ENCODE data around the gene ZBTB37. TPM values are rescaled to one million over a fixed set of nuclear protein-coding genes. Genes with fewer than 3 reads are reported as not detected.
A peak's percentile ranks its signal among the peaks of the same experiment; 100 is the strongest.

ZBTB37 gene, protein sequence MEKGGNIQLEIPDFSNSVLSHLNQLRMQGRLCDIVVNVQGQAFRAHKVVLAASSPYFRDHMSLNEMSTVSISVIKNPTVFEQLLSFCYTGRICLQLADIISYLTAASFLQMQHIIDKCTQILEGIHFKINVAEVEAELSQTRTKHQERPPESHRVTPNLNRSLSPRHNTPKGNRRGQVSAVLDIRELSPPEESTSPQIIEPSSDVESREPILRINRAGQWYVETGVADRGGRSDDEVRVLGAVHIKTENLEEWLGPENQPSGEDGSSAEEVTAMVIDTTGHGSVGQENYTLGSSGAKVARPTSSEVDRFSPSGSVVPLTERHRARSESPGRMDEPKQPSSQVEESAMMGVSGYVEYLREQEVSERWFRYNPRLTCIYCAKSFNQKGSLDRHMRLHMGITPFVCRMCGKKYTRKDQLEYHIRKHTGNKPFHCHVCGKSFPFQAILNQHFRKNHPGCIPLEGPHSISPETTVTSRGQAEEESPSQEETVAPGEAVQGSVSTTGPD
- total RNA-seq (2012; rRNA removed) = 9.7 and 13.1 TPM in 2 replicates
- 0.92 and 1.0 TPM in 2 replicates for polyA plus RNA-seq (2012; rRNA removed)
- polyA plus RNA-seq (2012; cell fraction: cytosol; rRNA removed) = 0.09 and 0.22 TPM in 2 replicates
- 0.94 and 2.9 TPM in 2 replicates for polyA plus RNA-seq (2012; cell fraction: nucleus; rRNA removed; ENCODE audit: low replicate concordance)
- percentile 70 among the genes with signal in this experiment for Bru-seq, nascent RNA
- BruChase-seq, experiment 1, labeled RNA remaining after a 6-hour chase = percentile 69 among the genes with signal in this experiment
- BruChase-seq, experiment 2, labeled RNA remaining after a 2-hour chase = percentile 91 among the genes with signal in this experiment
- long read RNA-seq, partial matches to known transcripts = 0 of 2 reads
- long read RNA-seq, other reads (novel, unspliced or antisense) = 2 of 2 reads

DNA sequence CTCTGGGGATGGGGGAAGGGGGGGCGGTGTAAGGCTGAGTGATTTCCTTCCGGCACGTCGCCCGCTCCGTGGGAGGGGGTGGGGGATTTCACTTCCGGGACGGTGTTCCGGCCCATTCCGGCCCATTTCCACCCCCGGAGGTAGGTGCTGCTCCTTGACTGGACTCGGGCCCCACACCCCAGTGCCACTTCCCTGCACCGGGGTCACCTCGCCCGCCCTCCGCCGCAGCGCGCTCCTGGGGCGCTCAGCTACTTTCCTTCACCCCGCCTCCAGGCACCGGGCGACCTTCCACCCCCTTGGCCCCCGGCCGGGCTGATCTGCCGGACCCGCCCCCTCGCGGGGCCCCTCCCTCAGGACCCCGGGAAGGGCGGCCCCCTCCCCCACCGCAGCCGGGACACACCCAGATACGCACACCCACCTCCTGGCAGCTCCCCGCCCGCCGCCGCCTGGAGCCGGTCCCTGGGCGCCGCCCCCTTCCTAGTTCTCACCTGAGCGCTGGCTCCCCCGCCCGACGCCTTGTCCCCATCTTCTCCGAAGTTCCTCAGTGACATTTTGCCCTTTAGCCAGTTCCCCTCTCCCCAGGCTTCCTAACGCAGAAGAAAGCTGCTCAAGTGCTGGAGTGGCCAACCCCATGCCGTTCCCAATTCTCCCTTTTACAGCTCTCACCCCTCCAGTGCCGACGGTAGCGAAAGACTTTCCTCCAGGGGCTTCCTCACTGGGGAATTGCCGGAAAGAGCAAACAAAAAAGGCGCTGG lies at the start of gene ZBTB37:
Gene ZBTB37, plus strand, starts transcription at position 115 of the 755 bp plus-strand sequence. CDS start 1,846 bp downstream, outside the sequence.
- H3K27me3 ChIP-seq (ENCODE audit: control insufficient read depth, insufficient read depth, low read length) = no peaks in the 10 kb centered on the region
- dilution Hi-C loops (cut with HindIII; ENCODE audit: low sequenced_read_pairs, unreplicated experiment) = no loop called here
- intact Hi-C loops (cut with micrococcal nuclease) = loop anchor here (1.0 to 5.0 kb wide), 3 partner anchors 291 to 1121 kb away; partner anchors contain the start of gene RABGAP1L
- no TSS peak for BruUV-seq (replicated peaks)
- ATAC-seq (ENCODE audit: low read depth) (peak; percentile 52), DNase-seq (peak; percentile 38)
- peak within 1 kb of the TSS; percentile 58 for H4K5ac ChIP-seq (ENCODE audit: low read depth, low read length)
- no peak within 1 kb of the TSS for H2BK20ac ChIP-seq (ENCODE audit: low read depth, low read length)
- H3K4ac ChIP-seq (ENCODE audit: low read depth, low read length) = peak within 1 kb of the TSS; percentile 97
- TF ChIP-seq ELK1 (IDR thresholded peaks at IDR 0.05; ENCODE audit: borderline replicate concordance, low read depth, low read length) (no peak), MXI1 (IDR thresholded peaks at IDR 0.05; ENCODE audit: borderline replicate concordance, low read depth, low read length) (no peak; the same call in 1 of the 2 replicates), CHD1 (IDR thresholded peaks at IDR 0.05; ENCODE audit: low read depth, low read length) (no peak), SMC3 (IDR thresholded peaks at IDR 0.05; ENCODE audit: low read depth, low read length) (no peak), NFE2L2 (IDR thresholded peaks at IDR 0.05; ENCODE audit: low read depth, low read length) (no peak), BHLHE40 (IDR thresholded peaks at IDR 0.05; ENCODE audit: low read depth, low read length) (no peak), MAZ (IDR thresholded peaks at IDR 0.05; ENCODE audit: borderline replicate concordance, low read depth, low read length) (no peak), RFX5 (IDR thresholded peaks at IDR 0.05; ENCODE audit: low read depth, low read length) (no peak)
- peaks cover 43% of the 10 kb centered on the region for H4K20me1 ChIP-seq (ENCODE audit: insufficient read depth, low read length)
- in situ Hi-C loops (cut with MboI; ENCODE audit: low sequenced_read_pairs) = no loop called here
- no peak within 1 kb of the TSS for H2BK15ac ChIP-seq (ENCODE audit: low read depth, low read length)
- peak within 1 kb of the TSS; percentile 76 for H2BK5ac ChIP-seq (ENCODE audit: low read depth, low read length, poor library complexity, severe bottlenecking)
- WGBS, 2 experiments (ENCODE audit: extremely low coverage in 2 of 2, insufficient read length in 1 of 2) = 4% methylated on average over 9 of the region's 53 CpGs; no CpG with 5 or more reads in 1 of the 2 experiments
- peak within 1 kb of the TSS; percentile 28 for H3K18ac ChIP-seq (ENCODE audit: low read depth, low read length)
- peak within 1 kb of the TSS; percentile 95 for H2AK9ac ChIP-seq (replicated peaks; ENCODE audit: low read depth, low read length, poor library complexity)
- H3K79me1 ChIP-seq (ENCODE audit: low read depth in 1 of 2, low read length in 2 of 2) = peaks cover 12 to 60% of the 10 kb centered on the region in 2 experiments; a peak in 3 of 4 replicates
- peak within 1 kb of the TSS; percentile 94 for H2AK5ac ChIP-seq (ENCODE audit: low read depth, low read length)
- H2BK120ac ChIP-seq (ENCODE audit: low read depth, low read length) = peak within 1 kb of the TSS; percentile 74
- H3K56ac ChIP-seq (ENCODE audit: extremely low read depth, insufficient read depth, low read length) = peak within 1 kb of the TSS; percentile 78
- ChIA-PET CTCF (no interaction called here), POLR2A (ENCODE audit: unreplicated experiment) (interaction anchor here (0.5 to 0.7 kb wide), 9 partner anchors 10 to 1683 kb away, joined by 3 to 15 read pairs (median 4); no protein-coding TSS in a partner anchor)
- no peaks in the 10 kb centered on the region; the same call in 1 of the 2 replicates for H3K4me1 ChIP-seq (ENCODE audit: control insufficient read depth, insufficient read depth, low read length)
- H3K9ac ChIP-seq (ENCODE audit: low read depth, low read length) = peak within 1 kb of the TSS; percentile 88
- peak within 1 kb of the TSS; percentile 79 to 85 for H4K8ac ChIP-seq (ENCODE audit: low read depth in 2 of 2, low read length in 2 of 2)
- H3K4me3 ChIP-seq (ENCODE audit: insufficient read depth, low read depth, low read length) = peak within 1 kb of the TSS; percentile 70
- H3K4me2 ChIP-seq (ENCODE audit: low read depth, low read length) = peak within 1 kb of the TSS; percentile 86
- H4K91ac ChIP-seq (ENCODE audit: insufficient read depth, low read depth, low read length) = peak within 1 kb of the TSS; percentile 80
- H3K36me3 ChIP-seq (ENCODE audit: control insufficient read depth, insufficient read depth, low read length) = peaks cover 40% of the 10 kb centered on the region
- no peaks in the 10 kb centered on the region for H3K9me1 ChIP-seq (ENCODE audit: insufficient read depth, low read length)
- H3K14ac ChIP-seq (replicated peaks; ENCODE audit: low read depth, low read length) = peak within 1 kb of the TSS; percentile 99
- peak within 1 kb of the TSS; percentile 96 for H2AFZ ChIP-seq (replicated peaks; ENCODE audit: low read length, poor library complexity)
- peak within 1 kb of the TSS; percentile 96 for H3K23ac ChIP-seq (ENCODE audit: low read depth, low read length)
- H3K9me3 ChIP-seq (ENCODE audit: control insufficient read depth, insufficient read depth, low read length) = no peaks in the 10 kb centered on the region
- peak within 1 kb of the TSS; percentile 80 for H3K27ac ChIP-seq (ENCODE audit: insufficient read depth, low read length)

All from IMR-90 (cell line).